ENCODE measurements around the gene C1orf141.

The C1orf141 gene

DNA sequence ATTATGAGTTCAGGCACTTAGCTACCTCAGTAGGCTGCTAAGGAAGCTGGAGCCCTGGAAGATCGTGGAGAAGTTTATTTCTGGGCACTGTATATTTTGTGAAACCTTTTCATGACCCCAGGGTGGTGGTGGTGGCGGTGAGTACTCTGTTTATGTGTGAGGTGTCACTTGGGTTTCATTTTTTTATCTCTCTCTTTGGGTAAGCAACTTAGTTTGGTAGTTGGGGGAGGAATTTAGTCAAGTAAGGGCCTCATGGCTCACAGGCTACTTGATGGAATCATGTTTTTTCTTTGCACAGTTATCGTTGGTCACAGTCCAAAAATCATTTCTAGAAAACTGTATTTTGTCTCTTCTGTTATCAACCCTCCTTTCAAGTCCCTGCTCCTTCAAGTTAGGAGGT, 33.9 kb downstream of the C1orf141 start:
- no peak for DNase-seq
- Histone ChIP-seq H3K4me1 (ENCODE audit: control insufficient read depth, insufficient read depth, low read length, poor library complexity, severe bottlenecking) (no peaks in the 10 kb centered on the region), H3K9me3 (ENCODE audit: control insufficient read depth, low read length) (no peaks in the 10 kb centered on the region), H3K4me3 (ENCODE audit: insufficient read depth, low read depth, low read length, poor library complexity, severe bottlenecking) (no peak overlapping the region), H3K27me3 (replicated peaks; ENCODE audit: control insufficient read depth, insufficient read depth, low read length, poor library complexity, severe bottlenecking) (no peaks in the 10 kb centered on the region), H3K27ac (ENCODE audit: insufficient read depth, low read length, poor library complexity, severe bottlenecking) (no peak overlapping the region), H3K36me3 (ENCODE audit: control insufficient read depth, insufficient read depth, low read length) (no peaks in the 10 kb centered on the region)

DNA sequence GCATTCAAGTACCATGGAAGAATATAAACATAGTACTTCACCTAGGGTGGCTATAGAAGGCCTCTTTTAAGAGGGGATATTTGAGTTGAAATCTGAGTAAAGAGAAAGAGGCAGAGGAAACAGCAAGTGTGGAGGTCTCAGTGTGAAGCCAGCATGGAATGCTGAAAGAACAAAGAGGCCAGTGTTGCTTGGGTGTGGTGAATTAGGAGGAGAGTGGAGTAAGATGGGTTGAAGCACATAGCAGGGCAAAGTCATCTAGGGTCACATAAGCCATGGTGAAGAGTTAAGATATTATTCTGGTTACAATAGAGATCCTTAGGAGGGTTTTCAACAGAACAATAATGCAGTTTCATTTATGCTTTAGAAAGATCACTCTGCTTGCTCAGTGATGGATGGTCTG, 37.5 kb downstream of the C1orf141 start:
- Histone ChIP-seq H3K27me3 (replicated peaks; ENCODE audit: control insufficient read depth, insufficient read depth, low read length, poor library complexity, severe bottlenecking) (no peaks in the 10 kb centered on the region), H3K4me1 (ENCODE audit: control insufficient read depth, insufficient read depth, low read length, poor library complexity, severe bottlenecking) (no peaks in the 10 kb centered on the region), H3K27ac (ENCODE audit: insufficient read depth, low read length, poor library complexity, severe bottlenecking) (no peak overlapping the region), H3K4me3 (ENCODE audit: insufficient read depth, low read depth, low read length, poor library complexity, severe bottlenecking) (no peak overlapping the region), H3K9me3 (ENCODE audit: control insufficient read depth, low read length) (no peaks in the 10 kb centered on the region), H3K36me3 (ENCODE audit: control insufficient read depth, insufficient read depth, low read length) (no peaks in the 10 kb centered on the region)
- no peak for DNase-seq

DNA sequence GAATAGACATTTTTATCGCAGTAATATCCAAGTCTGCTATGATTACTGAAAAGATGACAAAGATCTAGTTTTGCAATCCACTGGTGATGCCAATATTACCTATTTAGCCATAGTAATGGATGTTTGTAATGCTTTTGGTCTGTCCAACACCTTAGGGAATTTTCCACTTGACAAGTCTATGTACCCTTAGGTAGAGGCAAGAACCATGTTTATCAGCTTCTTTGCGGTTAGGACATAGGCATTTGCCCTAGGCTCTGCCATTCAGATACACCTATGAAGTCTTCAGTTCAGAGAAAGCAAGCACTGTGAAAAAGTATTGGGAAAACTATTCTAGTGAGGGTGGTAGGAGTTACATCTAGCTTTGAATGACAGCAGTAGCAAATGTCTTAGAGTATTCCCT, 40.6 kb downstream of the C1orf141 start:
- no peak for DNase-seq
- Histone ChIP-seq H3K9me3 (ENCODE audit: control insufficient read depth, low read length) (no peaks in the 10 kb centered on the region), H3K27ac (ENCODE audit: insufficient read depth, low read length, poor library complexity, severe bottlenecking) (no peak overlapping the region), H3K4me3 (ENCODE audit: insufficient read depth, low read depth, low read length, poor library complexity, severe bottlenecking) (no peak overlapping the region), H3K27me3 (replicated peaks; ENCODE audit: control insufficient read depth, insufficient read depth, low read length, poor library complexity, severe bottlenecking) (no peaks in the 10 kb centered on the region), H3K4me1 (ENCODE audit: control insufficient read depth, insufficient read depth, low read length, poor library complexity, severe bottlenecking) (no peaks in the 10 kb centered on the region), H3K36me3 (ENCODE audit: control insufficient read depth, insufficient read depth, low read length) (no peaks in the 10 kb centered on the region)

DNA sequence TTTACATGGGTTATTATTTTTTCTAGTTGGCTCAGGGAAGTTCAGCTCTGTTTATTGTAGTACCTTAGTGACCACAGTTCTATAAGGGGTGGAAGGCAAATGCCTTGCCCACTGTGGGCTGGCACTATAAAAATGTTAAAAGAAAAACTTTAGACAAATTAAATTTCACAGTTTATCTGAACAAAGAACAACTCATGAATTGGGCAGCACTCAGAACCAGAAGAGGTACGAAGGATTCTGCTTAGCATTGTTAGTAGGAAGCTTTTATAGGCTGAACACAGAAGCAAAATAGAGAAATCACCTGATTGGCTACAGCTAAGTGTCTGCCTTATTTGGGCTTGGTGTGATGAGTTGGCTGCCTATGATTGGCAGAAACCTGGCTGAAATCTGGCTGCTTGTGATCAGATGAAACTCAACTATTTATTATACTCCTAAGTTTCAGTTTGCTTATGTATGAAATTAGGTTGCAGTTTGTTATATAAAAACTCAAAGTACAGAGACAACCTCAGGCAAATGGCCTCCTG, 45.0 kb downstream of the C1orf141 start:
- Histone ChIP-seq H3K27me3 (replicated peaks; ENCODE audit: control insufficient read depth, insufficient read depth, low read length, poor library complexity, severe bottlenecking) (no peaks in the 10 kb centered on the region), H3K36me3 (ENCODE audit: control insufficient read depth, insufficient read depth, low read length) (no peaks in the 10 kb centered on the region), H3K4me1 (ENCODE audit: control insufficient read depth, insufficient read depth, low read length, poor library complexity, severe bottlenecking) (no peaks in the 10 kb centered on the region), H3K4me3 (ENCODE audit: insufficient read depth, low read depth, low read length, poor library complexity, severe bottlenecking) (no peak overlapping the region), H3K9me3 (ENCODE audit: control insufficient read depth, low read length) (no peaks in the 10 kb centered on the region), H3K27ac (ENCODE audit: insufficient read depth, low read length, poor library complexity, severe bottlenecking) (no peak overlapping the region)
- DNase-seq, result no peak

- Histone ChIP-seq H3K36me3 (ENCODE audit: control insufficient read depth, insufficient read depth, low read length) (no peaks in the 10 kb centered on the region), H3K4me3 (ENCODE audit: insufficient read depth, low read depth, low read length, poor library complexity, severe bottlenecking) (no peak overlapping the region), H3K9me3 (ENCODE audit: control insufficient read depth, low read length) (no peaks in the 10 kb centered on the region), H3K4me1 (ENCODE audit: control insufficient read depth, insufficient read depth, low read length, poor library complexity, severe bottlenecking) (no peaks in the 10 kb centered on the region), H3K27ac (ENCODE audit: insufficient read depth, low read length, poor library complexity, severe bottlenecking) (no peak overlapping the region), H3K27me3 (replicated peaks; ENCODE audit: control insufficient read depth, insufficient read depth, low read length, poor library complexity, severe bottlenecking) (no peaks in the 10 kb centered on the region)
- no peak for DNase-seq
Measured at GRCh38 chr1:67088440-67088839, 46.3 kb downstream of the C1orf141 start.

GRCh38 chr1:67085326-67085725, 49.4 kb downstream of the C1orf141 start:
- Histone ChIP-seq H3K9me3 (ENCODE audit: control insufficient read depth, low read length) (no peaks in the 10 kb centered on the region), H3K4me3 (ENCODE audit: insufficient read depth, low read depth, low read length, poor library complexity, severe bottlenecking) (no peak overlapping the region), H3K4me1 (ENCODE audit: control insufficient read depth, insufficient read depth, low read length, poor library complexity, severe bottlenecking) (no peaks in the 10 kb centered on the region), H3K36me3 (ENCODE audit: control insufficient read depth, insufficient read depth, low read length) (no peaks in the 10 kb centered on the region), H3K27me3 (replicated peaks; ENCODE audit: control insufficient read depth, insufficient read depth, low read length, poor library complexity, severe bottlenecking) (no peaks in the 10 kb centered on the region), H3K27ac (ENCODE audit: insufficient read depth, low read length, poor library complexity, severe bottlenecking) (no peak overlapping the region)
- DNase-seq, result no peak

GRCh38 chr1:67084765-67085318, 49.9 kb downstream of the C1orf141 start:
- Histone ChIP-seq H3K9me3 (ENCODE audit: control insufficient read depth, low read length) (no peaks in the 10 kb centered on the region), H3K27me3 (replicated peaks; ENCODE audit: control insufficient read depth, insufficient read depth, low read length, poor library complexity, severe bottlenecking) (no peaks in the 10 kb centered on the region), H3K4me3 (ENCODE audit: insufficient read depth, low read depth, low read length, poor library complexity, severe bottlenecking) (no peak overlapping the region), H3K36me3 (ENCODE audit: control insufficient read depth, insufficient read depth, low read length) (no peaks in the 10 kb centered on the region), H3K27ac (ENCODE audit: insufficient read depth, low read length, poor library complexity, severe bottlenecking) (no peak overlapping the region), H3K4me1 (ENCODE audit: control insufficient read depth, insufficient read depth, low read length, poor library complexity, severe bottlenecking) (no peaks in the 10 kb centered on the region)
- DNase-seq, result no peak

DNA sequence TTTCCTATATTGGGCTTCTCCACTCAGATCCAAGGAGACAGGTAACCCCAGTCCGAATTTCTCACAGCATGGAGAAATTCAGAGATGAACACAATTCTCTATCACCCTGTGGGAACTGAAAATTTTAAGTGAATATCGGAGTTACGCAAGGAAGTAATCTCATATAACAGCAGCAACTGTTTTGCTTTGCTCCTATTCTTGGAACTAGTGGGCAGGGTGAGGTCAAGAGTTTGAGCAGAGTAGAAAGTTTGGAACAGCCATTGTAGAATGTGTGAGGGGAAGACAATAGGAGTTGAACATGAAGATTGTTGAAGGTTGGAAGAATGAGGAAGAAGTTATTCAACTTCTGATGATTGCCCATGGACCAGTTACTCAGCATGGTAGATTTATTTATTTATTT, 56.5 kb downstream of the C1orf141 start:
- DNase-seq, result no peak
- Histone ChIP-seq H3K9me3 (ENCODE audit: control insufficient read depth, low read length) (no peaks in the 10 kb centered on the region), H3K27ac (ENCODE audit: insufficient read depth, low read length, poor library complexity, severe bottlenecking) (no peak overlapping the region)

GRCh38 chr1:67077593-67077992, 57.2 kb downstream of the C1orf141 start:
- Histone ChIP-seq H3K27ac (ENCODE audit: insufficient read depth, low read length, poor library complexity, severe bottlenecking) (no peak overlapping the region), H3K4me1 (ENCODE audit: control insufficient read depth, insufficient read depth, low read length, poor library complexity, severe bottlenecking) (no peaks in the 10 kb centered on the region), H3K36me3 (ENCODE audit: control insufficient read depth, insufficient read depth, low read length) (no peaks in the 10 kb centered on the region), H3K9me3 (ENCODE audit: control insufficient read depth, low read length) (no peaks in the 10 kb centered on the region), H3K4me3 (ENCODE audit: insufficient read depth, low read depth, low read length, poor library complexity, severe bottlenecking) (no peak overlapping the region), H3K27me3 (replicated peaks; ENCODE audit: control insufficient read depth, insufficient read depth, low read length, poor library complexity, severe bottlenecking) (no peaks in the 10 kb centered on the region)
- no peak for DNase-seq

More for the DNA sequence above, 56.5 kb downstream of the C1orf141 start:
- no peaks in the 10 kb centered on the region for H3K4me1 ChIP-seq (ENCODE audit: control insufficient read depth, insufficient read depth, low read length, poor library complexity, severe bottlenecking)
- no peaks in the 10 kb centered on the region for H3K27me3 ChIP-seq (replicated peaks; ENCODE audit: control insufficient read depth, insufficient read depth, low read length, poor library complexity, severe bottlenecking)
- H3K4me3 ChIP-seq (ENCODE audit: insufficient read depth, low read depth, low read length, poor library complexity, severe bottlenecking), result no peak overlapping the region
- H3K36me3 ChIP-seq (ENCODE audit: control insufficient read depth, insufficient read depth, low read length), result no peaks in the 10 kb centered on the region

- H3K4me1 ChIP-seq (ENCODE audit: control insufficient read depth, insufficient read depth, low read length, poor library complexity, severe bottlenecking), result no peaks in the 10 kb centered on the region
- no peaks in the 10 kb centered on the region for H3K27me3 ChIP-seq (replicated peaks; ENCODE audit: control insufficient read depth, insufficient read depth, low read length, poor library complexity, severe bottlenecking)
- no peaks in the 10 kb centered on the region for H3K36me3 ChIP-seq (ENCODE audit: control insufficient read depth, insufficient read depth, low read length)
- no peak overlapping the region for H3K4me3 ChIP-seq (ENCODE audit: insufficient read depth, low read depth, low read length, poor library complexity, severe bottlenecking)
- DNase-seq, result no peak
- no peak overlapping the region for H3K27ac ChIP-seq (ENCODE audit: insufficient read depth, low read length, poor library complexity, severe bottlenecking)
- no peaks in the 10 kb centered on the region for H3K9me3 ChIP-seq (ENCODE audit: control insufficient read depth, low read length)
Measured at GRCh38 chr1:67072749-67073148, 62.0 kb downstream of the C1orf141 start.
